Measurements from ENCODE around the gene IL17REL.
"Not testable (repeated sequence)": the region's sequence is repeated elsewhere in the genome, so short reads cannot be mapped to it uniquely, and the experiment has no call there.

The IL17REL gene

DNA sequence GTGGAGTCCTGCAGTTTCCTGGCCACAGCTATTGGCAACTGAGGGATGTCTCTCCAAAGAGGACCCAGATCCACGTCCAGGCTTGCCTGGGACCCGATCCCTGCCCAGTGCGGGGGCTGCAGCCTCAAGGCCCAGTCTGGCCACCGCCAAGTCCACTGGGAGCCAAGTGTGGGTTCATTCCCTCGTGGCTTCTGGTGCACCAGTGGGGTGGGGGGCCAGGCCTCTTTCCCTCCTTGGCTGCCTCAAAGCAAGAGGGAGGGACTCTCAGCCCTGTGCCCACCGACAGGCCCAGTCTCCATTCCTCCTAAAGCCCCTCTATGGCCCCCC lies 65.3 kb downstream of the IL17REL start:
- peak overlapping the region; percentile 25 for H3K4me3 ChIP-seq
- H3K9me3 ChIP-seq (ENCODE audit: low read depth, low read length): no peaks in the 10 kb centered on the region
- H3K27ac ChIP-seq: peak overlapping the region; percentile 67
- TF ChIP-seq FOXP2 (optimal IDR thresholded peaks at IDR 0.05; ENCODE audit: control extremely low read depth, extremely low read length, insufficient read depth) (no peak), POLR2AphosphoS5 (IDR thresholded peaks at IDR 0.05; ENCODE audit: borderline replicate concordance, low read depth, low read length) (no peak), EZH2 (IDR thresholded peaks at IDR 0.05) (no peak)
- H3K9ac ChIP-seq (ENCODE audit: insufficient read length): peak overlapping the region; percentile 60
- no peak for DNase-seq (ENCODE audit: low read depth, low spot score)
- no peaks in the 10 kb centered on the region for H3K36me3 ChIP-seq (ENCODE audit: insufficient read depth, low read length)

DNA sequence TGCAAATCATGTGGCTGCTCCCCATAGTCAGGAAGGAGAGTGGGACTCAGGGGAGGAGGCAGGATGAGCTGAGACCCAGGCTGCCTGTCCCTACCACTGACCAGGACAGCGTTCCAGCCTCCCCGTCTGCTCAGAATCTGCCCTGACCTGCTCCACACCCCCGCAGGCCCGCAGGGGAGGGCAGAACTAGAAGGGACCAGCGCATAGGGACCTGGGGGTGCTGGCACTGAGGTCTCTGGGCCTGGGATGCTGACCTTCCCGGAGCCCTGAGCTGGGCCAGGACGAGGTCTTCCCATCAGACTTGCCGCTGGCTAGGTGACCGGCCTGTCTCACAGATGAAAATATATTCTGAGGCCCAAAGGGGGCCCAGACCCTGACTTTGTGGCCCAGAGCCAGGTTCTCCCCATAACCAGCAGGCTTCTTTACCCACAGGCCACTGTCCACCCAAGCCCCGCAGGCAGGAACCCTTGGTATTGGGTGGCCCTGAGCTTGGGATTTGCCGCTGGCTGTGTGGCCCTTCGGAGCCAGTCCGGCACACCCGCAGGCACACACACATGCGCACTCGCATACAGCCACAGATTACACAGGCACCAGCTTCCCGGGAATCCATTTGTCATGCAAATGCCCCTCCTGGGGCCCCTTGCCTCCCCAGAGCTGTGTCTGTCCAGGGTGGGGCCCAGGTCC lies 65.8 kb downstream of the IL17REL start:
- peak overlapping the region; percentile 60 for H3K9ac ChIP-seq (ENCODE audit: insufficient read length)
- peak overlapping the region; percentile 25 for H3K4me3 ChIP-seq
- H3K9me3 ChIP-seq (ENCODE audit: low read depth, low read length): no peaks in the 10 kb centered on the region
- TF ChIP-seq EZH2 (IDR thresholded peaks at IDR 0.05) (no peak), POLR2AphosphoS5 (IDR thresholded peaks at IDR 0.05; ENCODE audit: borderline replicate concordance, low read depth, low read length) (no peak)
- DNase-seq (ENCODE audit: low read depth, low spot score): no peak
- H3K27ac ChIP-seq: peak overlapping the region; percentile 67
- H3K36me3 ChIP-seq (ENCODE audit: insufficient read depth, low read length): no peaks in the 10 kb centered on the region

DNA sequence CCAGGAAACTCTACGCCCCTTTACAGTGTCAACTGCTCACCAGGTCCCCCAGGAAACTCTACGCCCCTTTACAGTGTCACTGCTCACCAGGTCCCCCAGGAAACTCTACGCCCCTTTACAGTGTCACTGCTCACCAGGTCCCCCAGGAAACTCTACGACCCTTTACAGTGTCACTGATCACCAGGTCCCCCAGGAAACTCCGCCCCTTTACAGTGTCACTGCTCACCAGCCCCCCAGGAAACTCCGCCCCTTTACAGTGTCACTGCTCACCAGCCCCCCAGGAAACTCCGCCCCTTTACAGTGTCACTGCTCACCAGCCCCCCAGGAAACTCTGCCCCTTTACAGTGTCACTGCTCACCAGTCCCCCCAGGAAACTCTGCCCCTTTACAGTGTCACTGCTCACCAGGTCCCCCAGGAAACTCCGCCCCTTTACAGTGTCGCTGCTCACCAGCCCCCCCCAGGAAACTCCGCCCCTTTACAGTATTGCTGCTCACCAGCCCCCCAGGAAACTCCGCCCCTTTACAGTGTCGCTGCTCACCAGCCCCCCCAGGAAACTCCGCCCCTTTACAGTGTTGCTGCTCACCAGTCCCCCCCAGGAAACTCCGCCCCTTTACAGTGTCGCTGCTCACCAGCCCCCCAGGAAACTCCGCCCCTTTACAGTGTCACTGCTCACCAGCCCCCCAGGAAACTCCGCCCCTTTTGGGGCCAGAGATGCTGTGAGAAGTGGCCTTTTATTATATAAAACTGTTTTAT lies 67.3 kb downstream of the IL17REL start:
- DNase-seq (ENCODE audit: low read depth, low spot score); H3K9me3 ChIP-seq (ENCODE audit: low read depth, low read length); H3K9ac ChIP-seq (ENCODE audit: insufficient read length); H3K4me3 ChIP-seq; H3K36me3 ChIP-seq (ENCODE audit: insufficient read depth, low read length): not testable (repeated sequence)
- peak overlapping the region; percentile 67 for H3K27ac ChIP-seq
